ENCODE measurements around the gene SIT1.

Gene SIT1

DNA sequence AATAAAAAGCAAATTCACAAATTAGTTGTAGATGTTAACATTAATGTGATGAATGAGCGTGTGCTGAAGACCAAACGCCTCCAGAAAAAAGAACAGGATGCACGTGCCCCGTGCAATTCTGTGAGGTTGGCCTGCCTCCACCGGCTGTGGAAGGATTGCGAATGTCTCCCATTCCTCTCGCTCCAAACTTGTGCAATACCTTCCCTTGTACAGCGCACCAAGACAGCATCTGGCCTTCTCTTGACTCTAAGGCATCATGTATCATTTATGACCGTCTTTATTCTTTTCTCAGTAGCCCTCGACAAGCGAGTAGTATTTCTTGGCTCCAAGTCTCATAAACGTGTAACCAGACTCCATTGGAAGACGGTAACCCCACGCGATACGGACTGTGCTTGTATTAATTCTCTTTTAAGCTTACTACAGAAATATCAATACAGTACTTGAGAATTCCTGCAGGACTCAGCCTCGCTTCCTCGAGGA lies 47.2 kb downstream of the SIT1 start:
- FAIRE-seq, result no peak
- no peak for TF ChIP-seq POLR2AphosphoS5 (IDR thresholded peaks at IDR 0.05; ENCODE audit: low read depth, low read length)
- TF ChIP-seq POU2F2 (IDR thresholded peaks at IDR 0.05; ENCODE audit: low read depth, low read length), result no peak
- TF ChIP-seq PAX5 (IDR thresholded peaks at IDR 0.05; ENCODE audit: insufficient read depth, low read length, severe bottlenecking), result no peak
- no peak for TF ChIP-seq TAF1 (IDR thresholded peaks at IDR 0.05; ENCODE audit: low read depth, low read length)
- no peak for TF ChIP-seq POLR2A (IDR thresholded peaks at IDR 0.05; ENCODE audit: low read depth, low read length)
- TF ChIP-seq SPI1 (IDR thresholded peaks at IDR 0.05; ENCODE audit: low read depth, low read length), result no peak
- DNase-seq (ENCODE audit: insufficient read length, low spot score), result no peak

DNA sequence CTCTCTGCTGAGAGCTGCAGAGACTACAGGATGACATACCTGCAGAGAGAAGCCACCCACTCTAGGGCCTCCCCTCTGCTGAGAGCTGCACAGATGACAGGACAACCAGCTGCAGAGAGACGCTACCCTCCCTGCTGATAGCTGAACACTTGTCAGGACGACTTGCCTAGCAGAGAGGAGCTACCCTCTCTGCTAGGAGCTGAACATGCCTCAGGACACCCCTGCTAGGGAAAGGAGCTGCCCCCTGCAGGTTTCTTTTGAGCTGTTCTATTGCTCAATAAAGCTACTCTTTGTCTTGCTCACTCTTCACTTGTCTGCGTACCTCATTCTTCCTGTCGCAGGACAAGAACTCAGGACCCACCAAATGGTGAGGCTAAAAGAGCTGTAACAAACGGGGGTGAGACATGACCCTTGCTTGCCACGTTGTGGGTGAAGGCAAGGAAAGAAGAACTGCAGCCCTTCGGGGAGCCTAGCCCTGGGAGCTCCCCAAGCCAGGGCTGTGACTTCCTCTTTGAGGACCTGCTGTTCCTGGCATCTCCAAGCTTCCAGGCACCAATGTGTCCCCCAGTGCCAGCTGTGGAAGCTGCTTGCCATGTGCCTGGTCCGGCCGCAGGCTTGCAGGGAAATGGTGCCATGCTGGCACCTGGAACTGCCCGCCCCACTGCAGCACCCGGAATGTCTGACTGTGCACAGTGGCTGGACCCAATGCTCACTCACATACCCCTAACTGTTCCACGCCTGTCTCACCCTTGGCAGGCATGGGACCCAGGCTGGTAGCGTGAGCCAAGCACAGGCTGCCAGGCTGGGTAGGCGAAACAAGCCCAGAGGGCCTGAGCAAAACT lies 50.7 kb downstream of the SIT1 start:
- no peak for DNase-seq (ENCODE audit: insufficient read length, low spot score)
- FAIRE-seq, result no peak
- TF ChIP-seq PAX5 (IDR thresholded peaks at IDR 0.05; ENCODE audit: insufficient read depth, low read length, severe bottlenecking) (no peak), POLR2AphosphoS5 (IDR thresholded peaks at IDR 0.05; ENCODE audit: low read depth, low read length) (no peak), POU2F2 (IDR thresholded peaks at IDR 0.05; ENCODE audit: low read depth, low read length) (no peak), SPI1 (IDR thresholded peaks at IDR 0.05; ENCODE audit: low read depth, low read length) (no peak), POLR2A (IDR thresholded peaks at IDR 0.05; ENCODE audit: low read depth, low read length) (no peak), TAF1 (IDR thresholded peaks at IDR 0.05; ENCODE audit: low read depth, low read length) (no peak)

Data from GM12891 (cell line).